ENCODE measurements around the gene BST1.
A peak's percentile ranks its signal among the peaks of the same experiment; 100 is the strongest.

BST1 gene

GRCh38 chr4:15676899-15677298, 26.0 kb upstream of the BST1 start:
- DNase-seq = no peak

- no peak for DNase-seq
These were observed 25.3 kb upstream of the BST1 start for GRCh38 chr4:15677507-15677988.

GRCh38 chr4:15681067-15681371, 21.8 kb upstream of the BST1 start:
- DNase-seq = no peak

GRCh38 chr4:15681372-15682241, 21.3 kb upstream of the BST1 start, which contains the start of gene FAM200B:
FAM200B (plus strand) TSS chr4:15681827; CDS start chr4:15686978, 5,151 bp downstream.
- peak; percentile 100 for DNase-seq

GRCh38 chr4:15682242-15683142, 20.4 kb upstream of the BST1 start:
- DNase-seq = no peak

- no peak for DNase-seq
These were observed 19.7 kb upstream of the BST1 start for GRCh38 chr4:15683143-15683495.

- no peak for DNase-seq
These were observed 18.4 kb upstream of the BST1 start for GRCh38 chr4:15684498-15684897.

GRCh38 chr4:15688051-15688450, 14.8 kb upstream of the BST1 start:
- no peak for DNase-seq

- no peak for DNase-seq
These were observed 13.3 kb upstream of the BST1 start for GRCh38 chr4:15689540-15689939.

GRCh38 chr4:15690020-15690809, 12.7 kb upstream of the BST1 start:
- DNase-seq = no peak

GRCh38 chr4:15691346-15692135, 11.3 kb upstream of the BST1 start:
- no peak for DNase-seq

- DNase-seq = no peak
These were observed 10.3 kb upstream of the BST1 start for GRCh38 chr4:15692602-15693001.

GRCh38 chr4:15694431-15694830, 8.4 kb upstream of the BST1 start:
- no peak for DNase-seq

- DNase-seq = no peak
These were observed 7.6 kb upstream of the BST1 start for GRCh38 chr4:15695240-15695699.

- no peak for DNase-seq
These were observed 7.1 kb upstream of the BST1 start for GRCh38 chr4:15695729-15696128.

GRCh38 chr4:15696866-15697265, 6.0 kb upstream of the BST1 start:
- no peak for DNase-seq

GRCh38 chr4:15703439-15703838, 574 bp downstream of the BST1 start:
- DNase-seq = no peak

GRCh38 chr4:15704129-15704528, 1.3 kb downstream of the BST1 start:
- no peak for DNase-seq

GRCh38 chr4:15706646-15707362, 3.9 kb downstream of the BST1 start:
- DNase-seq = no peak

- no peak for DNase-seq
These were observed 4.5 kb downstream of the BST1 start for GRCh38 chr4:15707363-15707715.

GRCh38 chr4:15711762-15712161, 8.9 kb downstream of the BST1 start:
- DNase-seq = no peak

- DNase-seq = no peak
These were observed 9.3 kb downstream of the BST1 start for GRCh38 chr4:15712214-15712613.

Measured in activated CD4-positive, alpha-beta T cell treated with anti-CD3 and anti-CD28 coated beads, Interleukin-2, amount 50 U/mL, for 48 hours (primary cell).